HL-60/S4 treated with retinoic acid at 250 ng/mL for 4 days and 3 days (cell line): Measurements from ENCODE around the gene HMBS.

Source experiments
- in situ Hi-C: fragments of 300-500 bp; cut with MboI; formaldehyde crosslinking; loops from 2 replicates; pipeline ENCODE4 v1.7.0; 2022; ENCODE audit warnings: low sequenced_read_pairs

Gene HMBS

GRCh38 chr11:119067371-119068222 lies 17.1 kb upstream of the HMBS start, which contains the start of gene VPS11:
TSS of gene VPS11 (plus strand) at chr11:119067818. CDS start at chr11:119067824, 6 bp downstream.
- in situ Hi-C loops, result no loop called here

GRCh38 chr11:119077839-119078238 lies 6.8 kb upstream of the HMBS start:
- in situ Hi-C loops, result no loop called here

GRCh38 chr11:119078675-119079420 lies 5.8 kb upstream of the HMBS start:
- in situ Hi-C loops, result no loop called here

GRCh38 chr11:119081682-119082260 lies 2.9 kb upstream of the HMBS start:
- in situ Hi-C loops, result no loop called here

GRCh38 chr11:119085437-119085847 lies 761 bp downstream of the HMBS start:
- in situ Hi-C loops, result no loop called here

- in situ Hi-C loops, result no loop called here
These were observed 2.4 kb downstream of the HMBS start for GRCh38 chr11:119087123-119087522.

- in situ Hi-C loops, result no loop called here
These were observed 3.1 kb downstream of the HMBS start for GRCh38 chr11:119087747-119088241.

GRCh38 chr11:119088406-119088805 lies 3.7 kb downstream of the HMBS start:
- in situ Hi-C loops, result no loop called here

- in situ Hi-C loops, result no loop called here
These were observed 4.6 kb downstream of the HMBS start for GRCh38 chr11:119089319-119089718.

- in situ Hi-C loops, result no loop called here
These were observed 6.5 kb downstream of the HMBS start for GRCh38 chr11:119091178-119091577.

- in situ Hi-C loops, result no loop called here
These were observed 7.5 kb downstream of the HMBS start for GRCh38 chr11:119091966-119092879.

- in situ Hi-C loops, result no loop called here
These were observed 8.5 kb downstream of the HMBS start for GRCh38 chr11:119092880-119093842.

GRCh38 chr11:119093942-119094815 lies 9.5 kb downstream of the HMBS start:
- in situ Hi-C loops, result no loop called here

- in situ Hi-C loops, result no loop called here
These were observed 10.1 kb downstream of the HMBS start for GRCh38 chr11:119094816-119095065.

- in situ Hi-C loops, result no loop called here
These were observed 10.6 kb downstream of the HMBS start for GRCh38 chr11:119095066-119095880.

- in situ Hi-C loops, result no loop called here
These were observed 15.0 kb downstream of the HMBS start for GRCh38 chr11:119099711-119100110.

- in situ Hi-C loops, result no loop called here
These were observed 15.7 kb downstream of the HMBS start for GRCh38 chr11:119100246-119100970.
